Measurements from ENCODE around the gene ZBTB6.

- TF ChIP-seq, protein P1, sequence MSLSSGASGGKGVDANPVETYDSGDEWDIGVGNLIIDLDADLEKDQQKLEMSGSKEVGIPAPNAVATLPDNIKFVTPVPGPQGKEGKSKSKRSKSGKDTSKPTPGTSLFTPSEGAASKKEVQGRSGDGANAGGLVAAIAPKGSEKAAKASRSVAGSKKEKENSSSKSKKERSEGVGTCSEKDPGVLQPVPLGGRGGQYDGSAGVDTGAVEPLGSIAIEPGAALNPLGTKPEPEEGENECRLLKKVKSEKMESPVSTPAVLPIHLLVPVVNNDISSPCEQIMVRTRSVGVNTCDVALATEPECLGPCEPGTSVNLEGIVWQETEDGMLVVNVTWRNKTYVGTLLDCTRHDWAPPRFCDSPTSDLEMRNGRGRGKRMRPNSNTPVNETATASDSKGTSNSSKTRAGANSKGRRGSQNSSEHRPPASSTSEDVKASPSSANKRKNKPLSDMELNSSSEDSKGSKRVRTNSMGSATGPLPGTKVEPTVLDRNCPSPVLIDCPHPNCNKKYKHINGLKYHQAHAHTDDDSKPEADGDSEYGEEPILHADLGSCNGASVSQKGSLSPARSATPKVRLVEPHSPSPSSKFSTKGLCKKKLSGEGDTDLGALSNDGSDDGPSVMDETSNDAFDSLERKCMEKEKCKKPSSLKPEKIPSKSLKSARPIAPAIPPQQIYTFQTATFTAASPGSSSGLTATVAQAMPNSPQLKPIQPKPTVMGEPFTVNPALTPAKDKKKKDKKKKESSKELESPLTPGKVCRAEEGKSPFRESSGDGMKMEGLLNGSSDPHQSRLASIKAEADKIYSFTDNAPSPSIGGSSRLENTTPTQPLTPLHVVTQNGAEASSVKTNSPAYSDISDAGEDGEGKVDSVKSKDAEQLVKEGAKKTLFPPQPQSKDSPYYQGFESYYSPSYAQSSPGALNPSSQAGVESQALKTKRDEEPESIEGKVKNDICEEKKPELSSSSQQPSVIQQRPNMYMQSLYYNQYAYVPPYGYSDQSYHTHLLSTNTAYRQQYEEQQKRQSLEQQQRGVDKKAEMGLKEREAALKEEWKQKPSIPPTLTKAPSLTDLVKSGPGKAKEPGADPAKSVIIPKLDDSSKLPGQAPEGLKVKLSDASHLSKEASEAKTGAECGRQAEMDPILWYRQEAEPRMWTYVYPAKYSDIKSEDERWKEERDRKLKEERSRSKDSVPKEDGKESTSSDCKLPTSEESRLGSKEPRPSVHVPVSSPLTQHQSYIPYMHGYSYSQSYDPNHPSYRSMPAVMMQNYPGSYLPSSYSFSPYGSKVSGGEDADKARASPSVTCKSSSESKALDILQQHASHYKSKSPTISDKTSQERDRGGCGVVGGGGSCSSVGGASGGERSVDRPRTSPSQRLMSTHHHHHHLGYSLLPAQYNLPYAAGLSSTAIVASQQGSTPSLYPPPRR (CRISPR knock-in tag; IDR thresholded peaks at IDR 0.05; ENCODE audit: borderline replicate concordance): no peak
- no peak for TF ChIP-seq EZH2 (IDR thresholded peaks at IDR 0.05; ENCODE audit: borderline replicate concordance, low read depth, low read length)
- TF ChIP-seq, protein P2, sequence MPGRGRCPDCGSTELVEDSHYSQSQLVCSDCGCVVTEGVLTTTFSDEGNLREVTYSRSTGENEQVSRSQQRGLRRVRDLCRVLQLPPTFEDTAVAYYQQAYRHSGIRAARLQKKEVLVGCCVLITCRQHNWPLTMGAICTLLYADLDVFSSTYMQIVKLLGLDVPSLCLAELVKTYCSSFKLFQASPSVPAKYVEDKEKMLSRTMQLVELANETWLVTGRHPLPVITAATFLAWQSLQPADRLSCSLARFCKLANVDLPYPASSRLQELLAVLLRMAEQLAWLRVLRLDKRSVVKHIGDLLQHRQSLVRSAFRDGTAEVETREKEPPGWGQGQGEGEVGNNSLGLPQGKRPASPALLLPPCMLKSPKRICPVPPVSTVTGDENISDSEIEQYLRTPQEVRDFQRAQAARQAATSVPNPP (IDR thresholded peaks at IDR 0.05; ENCODE audit: borderline replicate concordance, insufficient read depth, insufficient read length): no peak
- TF ChIP-seq ETS2 (tag; IDR thresholded peaks at IDR 0.05; ENCODE audit: borderline replicate concordance, poor library complexity, severe bottlenecking): no peak
- TF ChIP-seq SAP30 (IDR thresholded peaks at IDR 0.05; ENCODE audit: borderline replicate concordance, insufficient read depth, low read depth, low read length, poor library complexity, severe bottlenecking): no peak
- TF ChIP-seq GATAD2B (IDR thresholded peaks at IDR 0.05; ENCODE audit: borderline replicate concordance): no peak
- no peak for TF ChIP-seq POLR2A (conservative IDR thresholded peaks at IDR 0.05)
- no peak for TF ChIP-seq MYNN (IDR thresholded peaks at IDR 0.05)
- no peak for TF ChIP-seq MYNN (CRISPR knock-in tag; IDR thresholded peaks at IDR 0.05)
- TF ChIP-seq, protein P3, sequence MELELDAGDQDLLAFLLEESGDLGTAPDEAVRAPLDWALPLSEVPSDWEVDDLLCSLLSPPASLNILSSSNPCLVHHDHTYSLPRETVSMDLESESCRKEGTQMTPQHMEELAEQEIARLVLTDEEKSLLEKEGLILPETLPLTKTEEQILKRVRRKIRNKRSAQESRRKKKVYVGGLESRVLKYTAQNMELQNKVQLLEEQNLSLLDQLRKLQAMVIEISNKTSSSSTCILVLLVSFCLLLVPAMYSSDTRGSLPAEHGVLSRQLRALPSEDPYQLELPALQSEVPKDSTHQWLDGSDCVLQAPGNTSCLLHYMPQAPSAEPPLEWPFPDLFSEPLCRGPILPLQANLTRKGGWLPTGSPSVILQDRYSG (tag; conservative IDR thresholded peaks at IDR 0.05; ENCODE audit: low read depth): no peak
- TF ChIP-seq BMI1 (IDR thresholded peaks at IDR 0.05; ENCODE audit: low read length): no peak
- no peak for TF ChIP-seq ZNF274 (IDR thresholded peaks at IDR 0.05; ENCODE audit: borderline replicate concordance, low read depth, low read length)
- TF ChIP-seq, protein P4, sequence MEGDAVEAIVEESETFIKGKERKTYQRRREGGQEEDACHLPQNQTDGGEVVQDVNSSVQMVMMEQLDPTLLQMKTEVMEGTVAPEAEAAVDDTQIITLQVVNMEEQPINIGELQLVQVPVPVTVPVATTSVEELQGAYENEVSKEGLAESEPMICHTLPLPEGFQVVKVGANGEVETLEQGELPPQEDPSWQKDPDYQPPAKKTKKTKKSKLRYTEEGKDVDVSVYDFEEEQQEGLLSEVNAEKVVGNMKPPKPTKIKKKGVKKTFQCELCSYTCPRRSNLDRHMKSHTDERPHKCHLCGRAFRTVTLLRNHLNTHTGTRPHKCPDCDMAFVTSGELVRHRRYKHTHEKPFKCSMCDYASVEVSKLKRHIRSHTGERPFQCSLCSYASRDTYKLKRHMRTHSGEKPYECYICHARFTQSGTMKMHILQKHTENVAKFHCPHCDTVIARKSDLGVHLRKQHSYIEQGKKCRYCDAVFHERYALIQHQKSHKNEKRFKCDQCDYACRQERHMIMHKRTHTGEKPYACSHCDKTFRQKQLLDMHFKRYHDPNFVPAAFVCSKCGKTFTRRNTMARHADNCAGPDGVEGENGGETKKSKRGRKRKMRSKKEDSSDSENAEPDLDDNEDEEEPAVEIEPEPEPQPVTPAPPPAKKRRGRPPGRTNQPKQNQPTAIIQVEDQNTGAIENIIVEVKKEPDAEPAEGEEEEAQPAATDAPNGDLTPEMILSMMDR (IDR thresholded peaks at IDR 0.05 in 2 of 3, conservative IDR thresholded peaks at IDR 0.05 in 1 of 3; ENCODE audit: insufficient read depth in 2 of 3, low read depth in 1 of 3, low read length in 3 of 3): no peak
Observed at GRCh38 chr9:122900791-122901190, 12.3 kb downstream of the ZBTB6 start.
